Measurements from ENCODE around the gene GPRIN2. TPM values are rescaled to one million over a fixed set of nuclear protein-coding genes. Genes with fewer than 3 reads are reported as not detected.

Gene GPRIN2
- polyA plus RNA-seq, 1 of the 3 experiments (the other 2 are of a cell fraction) = 0.03 TPM

- no peak overlapping the region for H3K4me3 ChIP-seq (ENCODE audit: low read depth in 2 of 2, low read length in 1 of 2)
- POLR2A ChIA-PET = no interaction called here
Observed at GRCh38 chr10:46540412-46541016, 15.9 kb downstream of the GPRIN2 start.

GRCh38 chr10:46539596-46540411 is 16.7 kb downstream of the GPRIN2 start:
- Histone ChIP-seq H3K9ac (no peak overlapping the region), H3K27me3 (ENCODE audit: insufficient read depth) (no peaks in the 10 kb centered on the region), H3K27ac (ENCODE audit: low read depth in 2 of 2, low read length in 1 of 2) (no peak overlapping the region), H3K79me2 (ENCODE audit: insufficient read depth) (no peaks in the 10 kb centered on the region), H4K20me1 (ENCODE audit: insufficient read depth) (no peaks in the 10 kb centered on the region), H3K9me2 (no peaks in the 10 kb centered on the region), H3K4me3 (ENCODE audit: low read depth in 2 of 2, low read length in 1 of 2) (no peak overlapping the region), H3K36me3 (replicated peaks in 1 of 2; ENCODE audit: control insufficient read depth in 1 of 2, insufficient read depth in 2 of 2, low read length in 1 of 2) (no peaks in the 10 kb centered on the region), H3K9me3 (no peaks in the 10 kb centered on the region), H2AFZ (ENCODE audit: low read depth) (peak overlapping the region; percentile 44; the same call in 1 of the 2 replicates), H3K4me2 (no peak overlapping the region), H3K4me1 (ENCODE audit: control insufficient read depth in 1 of 2, insufficient read depth in 2 of 2, low read depth in 1 of 2, low read length in 1 of 2) (peaks cover 0 to 2% of the 10 kb centered on the region in 2 experiments; a peak in 1 of 4 replicates), H3F3A (replicated peaks; ENCODE audit: insufficient read depth) (no peaks in the 10 kb centered on the region)
- TF ChIP-seq EZH2phosphoT487 (IDR thresholded peaks at IDR 0.05; ENCODE audit: borderline replicate concordance, low read depth) (no peak), TAF1 (IDR thresholded peaks at IDR 0.05; ENCODE audit: borderline replicate concordance, low read depth, low read length) (no peak), TEAD4 (IDR thresholded peaks at IDR 0.05; ENCODE audit: borderline replicate concordance, insufficient read depth) (no peak), FOXM1 (IDR thresholded peaks at IDR 0.05; ENCODE audit: low read depth) (no peak), FOXJ3 (CRISPR knock-in tag; IDR thresholded peaks at IDR 0.05) (no peak), EP300 (IDR thresholded peaks at IDR 0.05; ENCODE audit: borderline replicate concordance in 1 of 2, low read depth in 1 of 2, low read length in 1 of 2) (no peak), MXI1 (IDR thresholded peaks at IDR 0.05; ENCODE audit: low read depth, low read length) (no peak), YY1 (IDR thresholded peaks at IDR 0.05; ENCODE audit: low read depth) (no peak), MAX (IDR thresholded peaks at IDR 0.05; ENCODE audit: low read depth) (no peak), ZBTB33 (IDR thresholded peaks at IDR 0.05; ENCODE audit: borderline replicate concordance, low read depth) (no peak), GABPA (IDR thresholded peaks at IDR 0.05; ENCODE audit: low read depth) (no peak), ELF1 (IDR thresholded peaks at IDR 0.05) (no peak), NRF1 (IDR thresholded peaks at IDR 0.05; ENCODE audit: low read depth, low read length) (no peak), NFIC (IDR thresholded peaks at IDR 0.05; ENCODE audit: borderline replicate concordance) (no peak), SMC3 (IDR thresholded peaks at IDR 0.05; ENCODE audit: low read depth, low read length) (no peak), RAD21 (IDR thresholded peaks at IDR 0.05; ENCODE audit: low read length) (no peak)
- TF ChIP-seq, protein P1, sequence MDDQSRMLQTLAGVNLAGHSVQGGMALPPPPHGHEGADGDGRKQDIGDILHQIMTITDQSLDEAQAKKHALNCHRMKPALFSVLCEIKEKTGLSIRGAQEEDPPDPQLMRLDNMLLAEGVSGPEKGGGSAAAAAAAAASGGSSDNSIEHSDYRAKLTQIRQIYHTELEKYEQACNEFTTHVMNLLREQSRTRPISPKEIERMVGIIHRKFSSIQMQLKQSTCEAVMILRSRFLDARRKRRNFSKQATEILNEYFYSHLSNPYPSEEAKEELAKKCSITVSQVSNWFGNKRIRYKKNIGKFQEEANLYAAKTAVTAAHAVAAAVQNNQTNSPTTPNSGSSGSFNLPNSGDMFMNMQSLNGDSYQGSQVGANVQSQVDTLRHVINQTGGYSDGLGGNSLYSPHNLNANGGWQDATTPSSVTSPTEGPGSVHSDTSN (IDR thresholded peaks at IDR 0.05) = no peak
- TF ChIP-seq, protein P2, sequence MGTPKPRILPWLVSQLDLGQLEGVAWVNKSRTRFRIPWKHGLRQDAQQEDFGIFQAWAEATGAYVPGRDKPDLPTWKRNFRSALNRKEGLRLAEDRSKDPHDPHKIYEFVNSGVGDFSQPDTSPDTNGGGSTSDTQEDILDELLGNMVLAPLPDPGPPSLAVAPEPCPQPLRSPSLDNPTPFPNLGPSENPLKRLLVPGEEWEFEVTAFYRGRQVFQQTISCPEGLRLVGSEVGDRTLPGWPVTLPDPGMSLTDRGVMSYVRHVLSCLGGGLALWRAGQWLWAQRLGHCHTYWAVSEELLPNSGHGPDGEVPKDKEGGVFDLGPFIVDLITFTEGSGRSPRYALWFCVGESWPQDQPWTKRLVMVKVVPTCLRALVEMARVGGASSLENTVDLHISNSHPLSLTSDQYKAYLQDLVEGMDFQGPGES (IDR thresholded peaks at IDR 0.05; ENCODE audit: low read depth, low read length) = no peak
- DNase-seq = no peak
- 63% methylated on average over 14 of the region's 14 CpGs for WGBS (ENCODE audit: low lambda C conversion rate)
- CTCF ChIA-PET = interaction anchor here (0.8 to 3.2 kb wide), 7 partner anchors 9 to 26 kb away, joined by 3 to 14 read pairs (median 5); no protein-coding TSS in a partner anchor
- POLR2A ChIA-PET = no interaction called here

More at GRCh38 chr10:46540412-46541016, 15.9 kb downstream of the GPRIN2 start:
- no peak for DNase-seq
- no peak overlapping the region for H3K9ac ChIP-seq
- no peak overlapping the region for H3K27ac ChIP-seq (ENCODE audit: low read depth in 2 of 2, low read length in 1 of 2)
- CTCF ChIA-PET = interaction anchor here (0.8 to 3.2 kb wide), 8 partner anchors 8 to 25 kb away, joined by 3 to 14 read pairs (median 5); no protein-coding TSS in a partner anchor
- H4K20me1 ChIP-seq (ENCODE audit: insufficient read depth) = no peaks in the 10 kb centered on the region
- H3K9me2 ChIP-seq = no peaks in the 10 kb centered on the region
- no peaks in the 10 kb centered on the region for H3F3A ChIP-seq (replicated peaks; ENCODE audit: insufficient read depth)
- 86% methylated on average over 8 of the region's 8 CpGs for WGBS (ENCODE audit: low lambda C conversion rate)
- H2AFZ ChIP-seq (ENCODE audit: low read depth) = peak overlapping the region; percentile 44; the same call in 1 of the 2 replicates
- H3K36me3 ChIP-seq (replicated peaks in 1 of 2; ENCODE audit: control insufficient read depth in 1 of 2, insufficient read depth in 2 of 2, low read length in 1 of 2) = no peaks in the 10 kb centered on the region
- no peaks in the 10 kb centered on the region for H3K27me3 ChIP-seq (ENCODE audit: insufficient read depth)
- no peaks in the 10 kb centered on the region for H3K9me3 ChIP-seq
- H3K79me2 ChIP-seq (ENCODE audit: insufficient read depth) = no peaks in the 10 kb centered on the region
- H3K4me2 ChIP-seq = no peak overlapping the region
- H3K4me1 ChIP-seq (ENCODE audit: control insufficient read depth in 1 of 2, insufficient read depth in 2 of 2, low read depth in 1 of 2, low read length in 1 of 2) = peaks cover 0 to 5% of the 10 kb centered on the region in 2 experiments; a peak in 1 of 4 replicates
- TF ChIP-seq RXRA (IDR thresholded peaks at IDR 0.05; ENCODE audit: borderline replicate concordance, low read depth) = no peak
- no peak for TF ChIP-seq GATA2 (CRISPR knock-in tag; IDR thresholded peaks at IDR 0.05)
- no peak for TF ChIP-seq TAF1 (IDR thresholded peaks at IDR 0.05; ENCODE audit: borderline replicate concordance, low read depth, low read length)

Measured in SK-N-SH (cell line).